ENCODE data around the gene PPP1R13B. TPM values are rescaled to one million over a fixed set of nuclear protein-coding genes. Genes with fewer than 3 reads are reported as not detected.

PPP1R13B gene
- polyA plus RNA-seq, 1 of the 3 experiments (the other 2 are of a cell fraction) = 5.7 TPM

- TF ChIP-seq ELF1 (IDR thresholded peaks at IDR 0.05) (no peak), POLR2AphosphoS5 (IDR thresholded peaks at IDR 0.05; ENCODE audit: low read depth, low read length) (no peak), USF2 (IDR thresholded peaks at IDR 0.05; ENCODE audit: borderline replicate concordance, low read depth, low read length) (no peak)
Measured at GRCh38 chr14:103705118-103705503, 142.3 kb downstream of the PPP1R13B start (continued).

GRCh38 chr14:103704708-103705107 is 142.7 kb downstream of the PPP1R13B start:
- Histone ChIP-seq H3K4me1 (ENCODE audit: control insufficient read depth in 1 of 2, insufficient read depth in 2 of 2, low read depth in 1 of 2, low read length in 1 of 2) (peaks cover 0 to 22% of the 10 kb centered on the region in 2 experiments; a peak in 1 of 4 replicates), H3K9me2 (no peaks in the 10 kb centered on the region), H3K79me2 (ENCODE audit: insufficient read depth) (no peaks in the 10 kb centered on the region), H3K4me3 (ENCODE audit: low read depth in 2 of 2, low read length in 1 of 2) (no peak overlapping the region), H3F3A (replicated peaks; ENCODE audit: insufficient read depth) (peaks cover 2% of the 10 kb centered on the region), H3K27ac (ENCODE audit: low read depth in 2 of 2, low read length in 1 of 2) (no peak overlapping the region; a peak in 1 of 4 replicates), H3K9ac (no peak overlapping the region), H3K9me3 (no peaks in the 10 kb centered on the region), H3K36me3 (replicated peaks in 1 of 2; ENCODE audit: control insufficient read depth in 1 of 2, insufficient read depth in 2 of 2, low read length in 1 of 2) (peaks cover 7 to 79% of the 10 kb centered on the region in 2 experiments), H2AFZ (ENCODE audit: low read depth) (no peak overlapping the region), H4K20me1 (ENCODE audit: insufficient read depth) (no peaks in the 10 kb centered on the region), H3K27me3 (ENCODE audit: insufficient read depth) (no peaks in the 10 kb centered on the region), H3K4me2 (no peak overlapping the region)
- CTCF ChIA-PET = interaction anchor here (1.3 kb wide), 1 partner anchor 97 kb away, joined by 4 read pairs; no protein-coding TSS in a partner anchor
- no peak for DNase-seq
- TF ChIP-seq TEAD4 (IDR thresholded peaks at IDR 0.05; ENCODE audit: borderline replicate concordance, insufficient read depth) = no peak
- POLR2A ChIA-PET = no interaction called here
- WGBS (ENCODE audit: low lambda C conversion rate) = 95% methylated on average over 9 of the region's 13 CpGs

GRCh38 chr14:103703433-103704385 is 143.7 kb downstream of the PPP1R13B start:
- no peak for DNase-seq
- Histone ChIP-seq H3F3A (replicated peaks; ENCODE audit: insufficient read depth) (peaks cover 2% of the 10 kb centered on the region), H3K79me2 (ENCODE audit: insufficient read depth) (no peaks in the 10 kb centered on the region), H3K4me2 (no peak overlapping the region), H2AFZ (ENCODE audit: low read depth) (no peak overlapping the region), H3K9me3 (no peaks in the 10 kb centered on the region), H3K27ac (ENCODE audit: low read depth in 2 of 2, low read length in 1 of 2) (peak overlapping the region in 1 of 2 experiments; percentile 2; a peak in 2 of 4 replicates), H3K4me1 (ENCODE audit: control insufficient read depth in 1 of 2, insufficient read depth in 2 of 2, low read depth in 1 of 2, low read length in 1 of 2) (peaks cover 0 to 23% of the 10 kb centered on the region in 2 experiments; a peak in 1 of 4 replicates), H4K20me1 (ENCODE audit: insufficient read depth) (no peaks in the 10 kb centered on the region), H3K27me3 (ENCODE audit: insufficient read depth) (no peaks in the 10 kb centered on the region), H3K36me3 (replicated peaks in 1 of 2; ENCODE audit: control insufficient read depth in 1 of 2, insufficient read depth in 2 of 2, low read length in 1 of 2) (peaks cover 7 to 80% of the 10 kb centered on the region in 2 experiments), H3K9ac (no peak overlapping the region), H3K9me2 (no peaks in the 10 kb centered on the region), H3K4me3 (ENCODE audit: low read depth in 2 of 2, low read length in 1 of 2) (no peak overlapping the region)
- no peak for TF ChIP-seq YY1 (IDR thresholded peaks at IDR 0.05; ENCODE audit: low read depth)
- TF ChIP-seq RXRA (IDR thresholded peaks at IDR 0.05; ENCODE audit: borderline replicate concordance, low read depth) = no peak
- TF ChIP-seq IRF3 (IDR thresholded peaks at IDR 0.05; ENCODE audit: low read depth, low read length) = no peak
- TF ChIP-seq GABPA (IDR thresholded peaks at IDR 0.05; ENCODE audit: low read depth) = no peak
- no peak for TF ChIP-seq CTCF (IDR thresholded peaks at IDR 0.05)
- TF ChIP-seq ZBTB33 (IDR thresholded peaks at IDR 0.05; ENCODE audit: borderline replicate concordance, low read depth) = no peak
- no peak for TF ChIP-seq NFIC (IDR thresholded peaks at IDR 0.05; ENCODE audit: borderline replicate concordance)
- no peak for TF ChIP-seq USF1 (IDR thresholded peaks at IDR 0.05; ENCODE audit: borderline replicate concordance, low read depth)
- 94% methylated on average over 22 of the region's 24 CpGs for WGBS (ENCODE audit: low lambda C conversion rate)
- POLR2A ChIA-PET = interaction anchor here (1.2 to 1.3 kb wide), 2 partner anchors 7 to 75 kb away, joined by 3 read pairs; partner anchors contain the start of gene KLC1
- CTCF ChIA-PET = interaction anchor here (0.6 kb wide), 1 partner anchor 9 kb away, joined by 3 read pairs; no protein-coding TSS in a partner anchor
